HCT116 (cell line): ENCODE results near the gene ALX3. TPM values are rescaled to one million over a fixed set of nuclear protein-coding genes. Genes with fewer than 3 reads are reported as not detected.

Experiments used
- ATAC-seq: fragments of 200-7000 bp; cut with Tn5 transposase; 2 replicates; pipeline ENCODE4 v1.9.1; 2020; ENCODE audit warnings: mild to moderate bottlenecking, moderate library complexity
- BruUV-seq: library from RNA; stranded (reverse); fragments of 400-500 nt; replicated peaks from 2 replicates; lab custom pipeline; 2021; lab: Mats Ljungman, UMichigan
- CTCF ChIA-PET: fragments of 300-600 bp; sonication (Branson Sonifier 250); formaldehyde crosslinking; loops from one replicate; lab custom pipeline; 2021; ENCODE audit warnings: antibody characterized with exemption; lab: Charles Lee
- POLR2A ChIA-PET: fragments of 300-600, 350-600 bp; sonication (Branson Sonifier 250); formaldehyde crosslinking; loops from one replicate; lab custom pipeline; 2021; ENCODE audit warnings: antibody characterized with exemption; lab: Charles Lee
- RAD21 ChIA-PET, 2 experiments: fragments of 300-600 bp; sonication (Branson Sonifier 250); formaldehyde crosslinking; loops; one replicate each; lab custom pipeline; 2023; ENCODE audit warnings: low total read pairs in 2 of 2; ENCODE audit not compliant: uncharacterized antibody in 2 of 2, unreplicated experiment in 2 of 2, low non-redundant PET in 1 of 2; lab: Charles Lee
- DNase-seq: peaks from one replicate; pipeline ENCODE4 v3.0.0-alpha.2; 2010; ENCODE audit warnings: low read depth, low spot score
- H2AFZ ChIP-seq: fragments of 200-600 bp; shearing (Covaris generic), sonication (generic); 2 replicates; pipeline ENCODE4 v1.6.1; 2017; ENCODE audit warnings: low read depth, mixed run types, mixed read lengths, antibody characterized with exemption, low read length; ENCODE audit not compliant: poor library complexity, severe bottlenecking
- H3K27ac ChIP-seq: 2 replicates; pipeline ENCODE4 v1.5.1; 2012; ENCODE audit warnings: low read depth, low read length
- H3K27me3 ChIP-seq: fragments of 200-600 bp; sonication (generic); 2 replicates; pipeline ENCODE4 v1.6.1; 2016; ENCODE audit warnings: mixed run types, low read length, mixed read lengths; ENCODE audit not compliant: insufficient read depth
- H3K36me3 ChIP-seq, 2 experiments: fragments of 200-500 bp in 1 of 2; fragments of 200-600 bp in 1 of 2; sonication (Bioruptor generic) in 1 of 2; sonication (generic) in 1 of 2; 2 replicates each; pipeline versions ENCODE4 v1.5.1 to v1.6.1; 2014 to 2016; ENCODE audit warnings: low read length in 2 of 2, inconsistent platforms in 1 of 2, mixed read lengths in 1 of 2, mixed run types in 1 of 2; ENCODE audit not compliant: insufficient read depth in 2 of 2, control insufficient read depth in 1 of 2
- H3K4me1 ChIP-seq, 2 experiments: fragments of 200-600 bp in 1 of 2; sonication (generic) in 1 of 2; 2 replicates each; pipeline versions ENCODE4 v1.5.1 to v1.6.1; 2012 to 2017; ENCODE audit warnings: low read length in 2 of 2, inconsistent platforms in 1 of 2, mild to moderate bottlenecking in 1 of 2, mixed read lengths in 1 of 2, mixed run types in 1 of 2, moderate library complexity in 1 of 2; ENCODE audit not compliant: insufficient read depth in 2 of 2, control insufficient read depth in 1 of 2
- H3K4me2 ChIP-seq: fragments of 200-600 bp; sonication (generic); 2 replicates; pipeline ENCODE4 v1.6.1; 2017; ENCODE audit warnings: mixed run types, low read length, mixed read lengths
- H3K4me3 ChIP-seq, 2 experiments: fragments of 200-600 bp in 1 of 2; sonication (generic) in 1 of 2; replicated peaks in 1 of 2; 2 replicates each; pipeline ENCODE4 v1.5.1; 2011 to 2016; ENCODE audit warnings: low read length in 2 of 2, control low read depth in 1 of 2, low read depth in 1 of 2, mild to moderate bottlenecking in 1 of 2, mixed read lengths in 1 of 2, mixed run types in 1 of 2
- H3K79me2 ChIP-seq: fragments of 200-600 bp; sonication (generic); 2 replicates; pipeline ENCODE4 v1.6.1; 2017; ENCODE audit warnings: mild to moderate bottlenecking, mixed run types, low read length, moderate library complexity, mixed read lengths; ENCODE audit not compliant: insufficient read depth
- H3K9ac ChIP-seq: fragments of 200-600 bp; sonication (generic); 2 replicates; pipeline ENCODE4 v1.6.1; 2016; ENCODE audit warnings: low read length, mixed read lengths
- H3K9me2 ChIP-seq: fragments of 200-600 bp; sonication (generic), shearing (Covaris generic); 2 replicates; pipeline ENCODE4 v1.6.1; 2017; ENCODE audit warnings: mixed run types, mild to moderate bottlenecking, moderate library complexity; ENCODE audit not compliant: insufficient read depth
- H3K9me3 ChIP-seq, 2 experiments: fragments of 200-500 bp in 1 of 2; fragments of 200-600 bp in 1 of 2; sonication (Bioruptor generic) in 1 of 2; sonication (generic) in 1 of 2; 2 replicates each; pipeline ENCODE4 v1.6.1; 2014 to 2017; ENCODE audit warnings: low read length in 2 of 2, mixed read lengths in 2 of 2, inconsistent platforms in 1 of 2, low read depth in 1 of 2, mild to moderate bottlenecking in 1 of 2, mixed run types in 1 of 2, moderate library complexity in 1 of 2; ENCODE audit not compliant: control insufficient read depth in 1 of 2, insufficient read depth in 1 of 2
- H4K20me1 ChIP-seq: fragments of 200-600 bp; sonication (generic), shearing (Covaris generic); 2 replicates; pipeline ENCODE4 v1.6.1; 2017; ENCODE audit warnings: mixed run types, mild to moderate bottlenecking, moderate library complexity; ENCODE audit not compliant: insufficient read depth
- CEBPB ChIP-seq: IDR thresholded peaks from 2 replicates; pipeline ENCODE4 v1.6.1; 2012; ENCODE audit warnings: low read depth
- EGR1 ChIP-seq: IDR thresholded peaks from 2 replicates; pipeline ENCODE4 v1.6.1; 2012; ENCODE audit warnings: low read depth
- EZH2phosphoT487 ChIP-seq: fragments of 200-600 bp; IDR thresholded peaks from 2 replicates; pipeline ENCODE4 v1.6.1; 2018; ENCODE audit warnings: antibody characterized with exemption, borderline replicate concordance
- JUND ChIP-seq: IDR thresholded peaks from 2 replicates; pipeline ENCODE4 v1.6.1; 2012
- POLR2AphosphoS5 ChIP-seq: IDR thresholded peaks from 2 replicates; pipeline ENCODE4 v1.6.1; 2011; ENCODE audit warnings: mild to moderate bottlenecking, low read depth, low read length, moderate library complexity
- RAD21 ChIP-seq: IDR thresholded peaks from 2 replicates; pipeline ENCODE4 v1.6.1; 2012; ENCODE audit warnings: low read depth, mild to moderate bottlenecking
- REST ChIP-seq: IDR thresholded peaks from 2 replicates; pipeline ENCODE4 v1.6.1; 2012; ENCODE audit warnings: low read depth
- SRF ChIP-seq: IDR thresholded peaks from 2 replicates; pipeline ENCODE4 v1.6.1; 2012; ENCODE audit warnings: low read depth
- ZFX ChIP-seq: fragments of 450-650 bp; IDR thresholded peaks from 2 replicates; pipeline ENCODE4 v1.6.1; 2017
- intact Hi-C: fragments of 100-400 bp; cut with micrococcal nuclease; formaldehyde crosslinking; loops from 2 replicates; pipeline ENCODE4 v1.10.0; 2022
- total RNA-seq: library from RNA; stranded (reverse); gene quantifications from one replicate; pipeline ENCODE4 v1.2.1, GENCODE V29; 2021; ENCODE audit not compliant: unreplicated experiment

ALX3 gene
- total RNA-seq, 1 experiment from 2014 or later = not detected

- H3K79me2 ChIP-seq = no peaks in the 10 kb centered on the region
- ChIA-PET POLR2A (interaction anchor here (1.3 kb wide), 1 partner anchor 10 kb away, joined by 3 read pairs; the partner anchor contains the start of gene STRIP1), RAD21 (no interaction called here), CTCF (interaction anchor here (0.8 kb wide), 1 partner anchor 40 kb away, joined by 3 read pairs; the partner anchor contains the start of gene AHCYL1)
- H3K9ac ChIP-seq = no peak overlapping the region
- no peak overlapping the region for H3K4me2 ChIP-seq
- H3K4me3 ChIP-seq = no peak overlapping the region
- no TSS peak for BruUV-seq
- no peak for TF ChIP-seq ZFX
- TF ChIP-seq POLR2AphosphoS5 = no peak
- no peak for TF ChIP-seq SRF
- no peak for TF ChIP-seq EZH2phosphoT487
- no peak for TF ChIP-seq JUND
- no peak for TF ChIP-seq REST
- TF ChIP-seq RAD21 = no peak
- TF ChIP-seq CEBPB = no peak
- TF ChIP-seq EGR1 = no peak
- no peak overlapping the region for H3K27ac ChIP-seq
- no peaks in the 10 kb centered on the region for H4K20me1 ChIP-seq
- no peaks in the 10 kb centered on the region for H3K9me3 ChIP-seq
- no peaks in the 10 kb centered on the region for H3K9me2 ChIP-seq
- no peak overlapping the region for H2AFZ ChIP-seq
- H3K36me3 ChIP-seq = peaks cover 19 to 29% of the 10 kb centered on the region in 2 experiments
- ATAC-seq (no peak), DNase-seq (no peak)
- H3K4me1 ChIP-seq = no peaks in the 10 kb centered on the region
- intact Hi-C loops = loop anchor here (10.0 kb wide), 1 partner anchor 440 kb away; no protein-coding TSS in a partner anchor
- H3K27me3 ChIP-seq = no peaks in the 10 kb centered on the region
Observed at GRCh38 chr1:110024613-110025012, 45.9 kb downstream of the ALX3 start.
